GM10248 (cell line): Measurements from ENCODE around the gene SAA2.
A peak's percentile ranks its signal among the peaks of the same experiment; 100 is the strongest.
"Not testable (repeated sequence)": the region's sequence is repeated elsewhere in the genome, so short reads cannot be mapped to it uniquely, and the experiment has no call there.

ENCODE experiments used
- CTCF ChIA-PET: fragments of 300-600 bp; sonication (Branson Sonifier 250); formaldehyde crosslinking; extraction: SDS; loops from one replicate; lab custom pipeline; 2021; ENCODE audit warnings: antibody characterized with exemption; lab: Yijun Ruan, JAX
- POLR2A ChIA-PET: fragments of 350-650 bp; sonication (Branson Sonifier 250); formaldehyde crosslinking; extraction: SDS; loops from one replicate; lab custom pipeline; 2020; ENCODE audit warnings: antibody characterized with exemption; lab: Yijun Ruan, JAX
- DNase-seq: peaks from one replicate; pipeline ENCODE4 v3.0.0; 2012; ENCODE audit errors: extremely low spot score
- CTCF ChIP-seq: IDR thresholded peaks from 2 replicates; pipeline ENCODE4 v1.5.1; 2012; ENCODE audit warnings: mild to moderate bottlenecking, low read depth; ENCODE audit errors: extremely low read depth, missing control alignments, control extremely low read depth

Gene SAA2

GRCh38 chr11:18253778-18254338, 5.4 kb upstream of the SAA2 start:
- CTCF ChIA-PET: interaction anchor here (2.5 kb wide), 1 partner anchor 10 kb away, joined by 16 read pairs; no protein-coding TSS in a partner anchor
- POLR2A ChIA-PET: no interaction called here
- DNase-seq: peak; percentile 5
- TF ChIP-seq CTCF: no peak

- CTCF ChIA-PET: interaction anchor here (2.5 kb wide), 1 partner anchor 10 kb away, joined by 16 read pairs; no protein-coding TSS in a partner anchor
- POLR2A ChIA-PET: no interaction called here
- DNase-seq: peak; percentile 0
- TF ChIP-seq CTCF: no peak
Measured at GRCh38 chr11:18253233-18253632, 4.8 kb upstream of the SAA2 start.

- CTCF ChIA-PET, DNase-seq, POLR2A ChIA-PET: not testable (repeated sequence)
Measured at GRCh38 chr11:18247191-18247581, 1.3 kb downstream of the SAA2 start.

GRCh38 chr11:18246379-18247190, 1.9 kb downstream of the SAA2 start:
- POLR2A ChIA-PET: interaction anchor here (0.5 kb wide), 1 partner anchor 574 kb away, joined by 4 read pairs; no protein-coding TSS in a partner anchor
- CTCF ChIA-PET: not testable (repeated sequence)
- DNase-seq: peak; percentile 55

GRCh38 chr11:18245396-18245795, 3.1 kb downstream of the SAA2 start:
- TF ChIP-seq CTCF: no peak
- DNase-seq: no peak
- POLR2A ChIA-PET: no interaction called here
- CTCF ChIA-PET: interaction anchor here (1.0 to 3.1 kb wide), 9 partner anchors 10 to 520 kb away, joined by 4 to 63 read pairs (median 15); partner anchors contain the start of gene SAA1

- peak; percentile 91 for TF ChIP-seq CTCF
- CTCF ChIA-PET: interaction anchor here (0.6 to 3.1 kb wide), 63 partner anchors 9 to 535 kb away, joined by 3 to 63 read pairs (median 5); partner anchors contain the start of genes GTF2H1, HPS5, LDHA and SAA1
- peak; percentile 54 for DNase-seq
- POLR2A ChIA-PET: interaction anchor here (0.6 to 1.1 kb wide), 2 partner anchors 88 to 150 kb away, joined by 3 read pairs; partner anchors contain the start of gene LDHA
Measured at GRCh38 chr11:18243783-18244362, 4.6 kb downstream of the SAA2 start.

- no peak for TF ChIP-seq CTCF
- ChIA-PET CTCF (interaction anchor here (1.2 kb wide), 1 partner anchor 11 kb away, joined by 3 read pairs; no protein-coding TSS in a partner anchor), POLR2A (no interaction called here)
- DNase-seq: no peak
Measured at GRCh38 chr11:18239655-18240054, 8.8 kb downstream of the SAA2 start.
